HepG2 (cell line): Measurements from ENCODE around the gene SLC25A18. TPM values are rescaled to one million over a fixed set of nuclear protein-coding genes. Genes with fewer than 3 reads are reported as not detected.

Source experiments
- ATF2 ChIP-seq: sonication (generic); formaldehyde crosslinking; IDR thresholded peaks from 2 replicates; pipeline ENCODE4 v1.4.0; 2020; ENCODE audit warnings: missing genetic modification reagents
- BRD4 ChIP-seq: sonication (generic); formaldehyde crosslinking; IDR thresholded peaks from 2 replicates; pipeline ENCODE4 v1.4.0; 2020; ENCODE audit warnings: missing genetic modification reagents
- FIP1L1 ChIP-seq: fragments of 200-400 bp; formaldehyde crosslinking; IDR thresholded peaks from 2 replicates; pipeline ENCODE4 v1.6.1; 2018; ENCODE audit warnings: low read depth, mild to moderate bottlenecking, low read length, moderate library complexity, borderline replicate concordance; ENCODE audit not compliant: insufficient read depth
- HMGXB4 ChIP-seq, 2 experiments: sonication (generic) in 1 of 2; formaldehyde crosslinking in 1 of 2; IDR thresholded peaks; 2 replicates each; pipeline versions ENCODE4 v1.4.0 to v1.6.1; 2018 to 2020; ENCODE audit warnings: missing genetic modification reagents in 2 of 2, borderline replicate concordance in 1 of 2, low read depth in 1 of 2, mild to moderate bottlenecking in 1 of 2, missing biosample characterization in 1 of 2
- KDM1A ChIP-seq: IDR thresholded peaks from 2 replicates; pipeline ENCODE4 v1.6.1; 2016; ENCODE audit warnings: missing compliant biosample characterization
- MAZ ChIP-seq, 2 experiments: sonication (generic) in 1 of 2; formaldehyde crosslinking in 1 of 2; IDR thresholded peaks; 2 replicates each; pipeline versions ENCODE4 v1.5.0 to v1.6.1; 2012 to 2020; ENCODE audit warnings: low read depth in 2 of 2, mild to moderate bottlenecking in 2 of 2, borderline replicate concordance in 1 of 2, improper control_type of control experiment in 1 of 2, low read length in 1 of 2, missing genetic modification reagents in 1 of 2, moderate library complexity in 1 of 2
- NFE2L2 ChIP-seq: fragments of 150-350 bp; IDR thresholded peaks from 2 replicates; pipeline ENCODE4 v1.6.1; 2014; ENCODE audit warnings: low read length
- RNF2 ChIP-seq: fragments of 450-650 bp; conservative IDR thresholded peaks from 2 replicates; pipeline ENCODE4 v1.6.1; 2016; ENCODE audit warnings: low read depth
- SUZ12 ChIP-seq: fragments of 150-350 bp; IDR thresholded peaks from 2 replicates; pipeline ENCODE4 v1.6.1; 2014; ENCODE audit warnings: low read depth, low read length
- ZNF12 ChIP-seq: sonication (generic); formaldehyde crosslinking; IDR thresholded peaks from 2 replicates; pipeline ENCODE4 v1.5.0; 2020; ENCODE audit warnings: missing genetic modification reagents
- ZNF296 ChIP-seq: sonication (generic); formaldehyde crosslinking; conservative IDR thresholded peaks from 2 replicates; pipeline ENCODE4 v1.5.0; 2020; ENCODE audit warnings: mild to moderate bottlenecking, missing genetic modification reagents
- ZNF660 ChIP-seq: sonication (generic); formaldehyde crosslinking; IDR thresholded peaks from 2 replicates; pipeline ENCODE4 v1.5.1; 2020; ENCODE audit warnings: mild to moderate bottlenecking, low read depth, missing genetic modification reagents, borderline replicate concordance
- ZNF772 ChIP-seq: sonication (generic); formaldehyde crosslinking; IDR thresholded peaks from 2 replicates; pipeline ENCODE4 v1.5.0; 2020; ENCODE audit warnings: mild to moderate bottlenecking, missing genetic modification reagents
- polyA plus RNA-seq, 8 experiments: library from polyadenylated mRNA; depleted of rRNA in 3 of 8; stranded (reverse) in 7 of 8; unstranded in 1 of 8; fragments of >200 nt; fragmentation: Illumina TruSeq in 4 of 8; extraction: Trizol in 4 of 8; gene quantifications; 2 replicates each; pipeline versions ENCODE4 v1.2.1 to v1.2.3, GENCODE V29; 2011 to 2016; ENCODE audit warnings: low read depth in 4 of 8, missing spikeins in 1 of 8, mixed read lengths in 1 of 8; ENCODE audit not compliant: insufficient read depth in 1 of 8
- total RNA-seq, 5 experiments: library from RNA; depleted of rRNA; stranded (reverse); fragments of >200 nt; fragmentation: Illumina TruSeq; extraction: Trizol; gene quantifications; 2 replicates each; pipeline ENCODE4 v1.2.3, GENCODE V29; 2016; ENCODE audit warnings: low read depth in 1 of 5
- TF ChIP-seq, protein P1 (sequence below): sonication (generic); formaldehyde crosslinking; conservative IDR thresholded peaks from 2 replicates; pipeline ENCODE4 v1.4.0; 2020; ENCODE audit warnings: missing genetic modification reagents
- TF ChIP-seq, protein P2 (sequence below): sonication (generic); formaldehyde crosslinking; IDR thresholded peaks from 2 replicates; pipeline ENCODE4 v1.8.0; 2022; ENCODE audit warnings: mild to moderate bottlenecking, missing genetic modification reagents, borderline replicate concordance
- TF ChIP-seq, protein P3 (sequence below): conservative IDR thresholded peaks from 2 replicates; pipeline ENCODE4 v1.6.1; 2018; ENCODE audit warnings: missing genetic modification reagents
- TF ChIP-seq, protein P4 (sequence below): sonication (generic); formaldehyde crosslinking; IDR thresholded peaks from 2 replicates; pipeline ENCODE4 v1.8.0; 2022; ENCODE audit warnings: low read depth, missing genetic modification reagents

Gene SLC25A18
- total and polyA plus RNA-seq, 2 of the 13 experiments (the other 11 are each of a cell fraction or from before 2014, with no cell fraction given), result 0.28 to 0.75 TPM

DNA sequence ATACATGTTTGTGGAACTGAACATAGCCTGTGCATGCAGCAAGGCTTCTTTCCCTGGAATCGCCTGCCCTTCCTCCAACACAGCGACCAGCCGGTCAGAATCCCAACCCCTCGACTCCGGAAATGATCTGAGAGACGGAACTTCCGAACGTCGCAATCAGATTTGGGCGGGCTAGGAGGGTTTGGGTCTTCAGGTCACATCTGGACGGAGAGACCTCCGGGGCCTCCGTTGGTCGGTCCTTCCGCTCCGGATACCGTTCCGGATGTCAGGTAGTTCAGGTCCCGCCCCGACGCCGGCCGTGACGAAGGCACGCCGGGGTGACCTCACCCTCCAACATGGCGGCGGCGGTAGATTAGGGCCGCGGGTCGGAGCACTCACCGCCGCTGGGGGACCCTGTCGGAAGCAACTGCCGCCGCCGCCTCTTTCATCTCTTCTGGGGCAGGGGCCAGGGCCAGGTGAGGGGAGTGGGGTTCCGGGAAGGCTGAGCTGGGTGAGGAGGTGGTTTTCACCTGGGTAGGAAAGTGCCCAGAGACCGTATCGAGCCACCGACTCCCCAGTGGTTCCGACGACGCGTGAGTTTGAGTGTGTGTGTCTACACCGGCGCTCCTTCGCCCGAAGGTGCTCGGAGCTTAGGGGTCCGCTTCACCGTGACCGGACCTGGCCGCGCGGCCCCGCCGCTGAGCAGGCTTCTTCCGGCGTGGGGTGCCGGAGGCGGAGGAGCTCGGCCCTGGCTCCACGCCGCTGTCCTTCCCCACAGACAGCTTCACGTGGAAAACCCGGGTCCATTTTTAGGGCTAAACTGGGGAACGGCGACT is 75.3 kb downstream of the SLC25A18 start, which contains the start of gene BCL2L13 (continued):
- peak; percentile 49; the same call in 1 of the 2 replicates for TF ChIP-seq ZNF772 (CRISPR knock-in tag)
- TF ChIP-seq BRD4 (CRISPR knock-in tag), result peak; percentile 75
- no peak for TF ChIP-seq ZNF660 (CRISPR knock-in tag)
- TF ChIP-seq ZNF12 (CRISPR knock-in tag), result no peak
- TF ChIP-seq MAZ (IDR thresholded peaks at IDR 0.05; ENCODE audit: borderline replicate concordance, low read depth, low read length), result no peak; the same call in 1 of the 2 replicates
- TF ChIP-seq MAZ (CRISPR knock-in tag; IDR thresholded peaks at IDR 0.05; ENCODE audit: low read depth), result peak; percentile 75; the same call in 1 of the 2 replicates
- peak; percentile 92 for TF ChIP-seq ATF2 (CRISPR knock-in tag)
- TF ChIP-seq, protein P1, sequence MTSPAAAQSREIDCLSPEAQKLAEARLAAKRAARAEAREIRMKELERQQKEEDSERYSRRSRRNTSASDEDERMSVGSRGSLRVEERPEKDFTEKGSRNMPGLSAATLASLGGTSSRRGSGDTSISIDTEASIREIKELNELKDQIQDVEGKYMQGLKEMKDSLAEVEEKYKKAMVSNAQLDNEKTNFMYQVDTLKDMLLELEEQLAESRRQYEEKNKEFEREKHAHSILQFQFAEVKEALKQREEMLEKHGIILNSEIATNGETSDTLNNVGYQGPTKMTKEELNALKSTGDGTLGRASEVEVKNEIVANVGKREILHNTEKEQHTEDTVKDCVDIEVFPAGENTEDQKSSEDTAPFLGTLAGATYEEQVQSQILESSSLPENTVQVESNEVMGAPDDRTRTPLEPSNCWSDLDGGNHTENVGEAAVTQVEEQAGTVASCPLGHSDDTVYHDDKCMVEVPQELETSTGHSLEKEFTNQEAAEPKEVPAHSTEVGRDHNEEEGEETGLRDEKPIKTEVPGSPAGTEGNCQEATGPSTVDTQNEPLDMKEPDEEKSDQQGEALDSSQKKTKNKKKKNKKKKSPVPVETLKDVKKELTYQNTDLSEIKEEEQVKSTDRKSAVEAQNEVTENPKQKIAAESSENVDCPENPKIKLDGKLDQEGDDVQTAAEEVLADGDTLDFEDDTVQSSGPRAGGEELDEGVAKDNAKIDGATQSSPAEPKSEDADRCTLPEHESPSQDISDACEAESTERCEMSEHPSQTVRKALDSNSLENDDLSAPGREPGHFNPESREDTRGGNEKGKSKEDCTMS (CRISPR knock-in tag), result no peak
- TF ChIP-seq NFE2L2, result no peak
- TF ChIP-seq, protein P2, sequence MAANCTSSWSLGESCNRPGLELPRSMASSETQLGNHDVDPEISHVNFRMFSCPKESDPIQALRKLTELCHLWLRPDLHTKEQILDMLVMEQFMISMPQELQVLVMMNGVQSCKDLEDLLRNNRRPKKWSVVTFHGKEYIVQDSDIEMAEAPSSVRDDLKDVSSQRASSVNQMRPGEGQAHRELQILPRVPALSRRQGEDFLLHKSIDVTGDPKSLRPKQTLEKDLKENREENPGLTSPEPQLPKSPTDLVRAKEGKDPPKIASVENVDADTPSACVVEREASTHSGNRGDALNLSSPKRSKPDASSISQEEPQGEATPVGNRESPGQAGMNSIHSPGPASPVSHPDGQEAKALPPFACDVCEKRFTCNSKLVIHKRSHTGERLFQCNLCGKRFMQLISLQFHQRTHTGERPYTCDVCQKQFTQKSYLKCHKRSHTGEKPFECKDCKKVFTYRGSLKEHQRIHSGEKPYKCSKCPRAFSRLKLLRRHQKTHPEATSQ (CRISPR knock-in tag), result no peak; the same call in 1 of the 2 replicates
- TF ChIP-seq RNF2, result no peak
- TF ChIP-seq HMGXB4 (CRISPR knock-in tag; IDR thresholded peaks at IDR 0.05; ENCODE audit: borderline replicate concordance in 1 of 2, low read depth in 1 of 2), result peak; percentile 70 to 90; a peak in 2 of 4 replicates
- TF ChIP-seq ZNF296 (CRISPR knock-in tag), result no peak
- TF ChIP-seq, protein P3, sequence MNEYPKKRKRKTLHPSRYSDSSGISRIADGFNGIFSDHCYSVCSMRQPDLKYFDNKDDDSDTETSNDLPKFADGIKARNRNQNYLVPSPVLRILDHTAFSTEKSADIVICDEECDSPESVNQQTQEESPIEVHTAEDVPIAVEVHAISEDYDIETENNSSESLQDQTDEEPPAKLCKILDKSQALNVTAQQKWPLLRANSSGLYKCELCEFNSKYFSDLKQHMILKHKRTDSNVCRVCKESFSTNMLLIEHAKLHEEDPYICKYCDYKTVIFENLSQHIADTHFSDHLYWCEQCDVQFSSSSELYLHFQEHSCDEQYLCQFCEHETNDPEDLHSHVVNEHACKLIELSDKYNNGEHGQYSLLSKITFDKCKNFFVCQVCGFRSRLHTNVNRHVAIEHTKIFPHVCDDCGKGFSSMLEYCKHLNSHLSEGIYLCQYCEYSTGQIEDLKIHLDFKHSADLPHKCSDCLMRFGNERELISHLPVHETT (CRISPR knock-in tag), result peak; percentile 95
- TF ChIP-seq, protein P4, sequence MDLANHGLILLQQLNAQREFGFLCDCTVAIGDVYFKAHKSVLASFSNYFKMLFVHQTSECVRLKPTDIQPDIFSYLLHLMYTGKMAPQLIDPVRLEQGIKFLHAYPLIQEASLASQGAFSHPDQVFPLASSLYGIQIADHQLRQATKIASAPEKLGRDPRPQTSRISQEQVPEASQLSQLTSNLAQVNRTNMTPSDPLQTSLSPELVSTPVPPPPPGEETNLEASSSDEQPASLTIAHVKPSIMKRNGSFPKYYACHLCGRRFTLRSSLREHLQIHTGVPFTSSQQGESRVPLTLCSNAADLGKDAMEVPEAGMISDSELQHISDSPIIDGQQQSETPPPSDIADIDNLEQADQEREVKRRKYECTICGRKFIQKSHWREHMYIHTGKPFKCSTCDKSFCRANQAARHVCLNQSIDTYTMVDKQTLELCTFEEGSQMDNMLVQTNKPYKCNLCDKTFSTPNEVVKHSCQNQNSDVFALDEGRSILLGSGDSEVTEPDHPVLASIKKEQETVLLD, result peak; percentile 96
- no peak for TF ChIP-seq KDM1A
- no peak; the same call in 1 of the 2 replicates for TF ChIP-seq SUZ12
- no peak for TF ChIP-seq FIP1L1
